ENCODE data around the gene SLC1A7. TPM values are rescaled to one million over a fixed set of nuclear protein-coding genes. Genes with fewer than 3 reads are reported as not detected.

Gene SLC1A7
- total and polyA plus RNA-seq, 7 donors: 0.04 to 6.2 (median 0.36) TPM

- intact Hi-C loops (cut with DNase I): no loop called here
These were observed 67.9 kb downstream of the SLC1A7 start for GRCh38 chr1:53074313-53075154.

GRCh38 chr1:53073868-53074311 is 68.5 kb downstream of the SLC1A7 start:
- no peaks in the 10 kb centered on the region for H3K36me3 ChIP-seq (ENCODE audit: insufficient read depth in 1 of 2, low read depth in 1 of 2)
- 26 to 42% (median 29%) methylated on average over 9 to 10 of the region's 10 CpGs for whole genome bisulfite sequencing, 3 donors
- ATAC-seq (peak in 3 of 4 donors; percentile 30 to 54 (median 35)), DNase-seq (peak; percentile 59 to 76)
- no peaks in the 10 kb centered on the region for H3K4me1 ChIP-seq
- intact Hi-C loops (cut with DNase I): no loop called here
- no peak overlapping the region for H3K4me3 ChIP-seq
- H3K27me3 ChIP-seq (ENCODE audit: insufficient read depth in 3 of 3, low read length in 2 of 3): no peaks in the 10 kb centered on the region
- H3K27ac ChIP-seq: no peak overlapping the region
- H3K9me3 ChIP-seq: no peaks in the 10 kb centered on the region
- TF ChIP-seq CTCF (IDR thresholded peaks at IDR 0.05): no peak

More at GRCh38 chr1:53074313-53075154, 67.9 kb downstream of the SLC1A7 start:
- H3K4me3 ChIP-seq: no peak overlapping the region
- TF ChIP-seq CTCF (IDR thresholded peaks at IDR 0.05): no peak
- peak; percentile 4 to 27 for DNase-seq
- H3K27ac ChIP-seq: no peak overlapping the region
- H3K27me3 ChIP-seq (ENCODE audit: insufficient read depth in 3 of 3, low read length in 2 of 3): no peaks in the 10 kb centered on the region
- H3K4me1 ChIP-seq: no peaks in the 10 kb centered on the region
- 87 to 91% (median 89%) methylated on average over 7 to 8 of the region's 8 CpGs for WGBS, 3 donors
- H3K9me3 ChIP-seq: no peaks in the 10 kb centered on the region
- H3K36me3 ChIP-seq (ENCODE audit: insufficient read depth in 1 of 2, low read depth in 1 of 2): no peaks in the 10 kb centered on the region
- ATAC-seq: no peak

GRCh38 chr1:53073287-53073686 is 69.2 kb downstream of the SLC1A7 start:
- H3K36me3 ChIP-seq (ENCODE audit: insufficient read depth in 1 of 2, low read depth in 1 of 2): no peaks in the 10 kb centered on the region
- H3K9me3 ChIP-seq: no peaks in the 10 kb centered on the region
- H3K27ac ChIP-seq: no peak overlapping the region
- intact Hi-C loops (cut with DNase I): no loop called here
- no peaks in the 10 kb centered on the region for H3K27me3 ChIP-seq (ENCODE audit: insufficient read depth in 3 of 3, low read length in 2 of 3)
- H3K4me1 ChIP-seq: no peaks in the 10 kb centered on the region
- H3K4me3 ChIP-seq: no peak overlapping the region
- TF ChIP-seq CTCF (IDR thresholded peaks at IDR 0.05): no peak
- ATAC-seq (no peak), DNase-seq (no peak)
- 91 to 94% (median 93%) methylated on average over 7 of the region's 7 CpGs for WGBS, 3 donors

GRCh38 chr1:53071915-53072314 is 70.5 kb downstream of the SLC1A7 start:
- H3K27ac ChIP-seq: no peak overlapping the region
- no peak for ATAC-seq
- no peak overlapping the region for H3K4me3 ChIP-seq
- intact Hi-C loops (cut with DNase I): no loop called here
- H3K27me3 ChIP-seq (ENCODE audit: insufficient read depth in 3 of 3, low read length in 2 of 3): no peaks in the 10 kb centered on the region
- no peaks in the 10 kb centered on the region for H3K36me3 ChIP-seq (ENCODE audit: insufficient read depth in 1 of 2, low read depth in 1 of 2)
- H3K4me1 ChIP-seq: no peaks in the 10 kb centered on the region
- TF ChIP-seq CTCF (IDR thresholded peaks at IDR 0.05): no peak
- WGBS, 3 donors: 96 to 100% (median 96%) methylated on average over 1 of the region's 1 CpG
- DNase-seq: no peak
- no peaks in the 10 kb centered on the region for H3K9me3 ChIP-seq

All from psoas muscle (tissue), 8 donors.